Measurements from ENCODE around the gene CCDC142. TPM values are rescaled to one million over a fixed set of nuclear protein-coding genes. Genes with fewer than 3 reads are reported as not detected.

Gene CCDC142
- total RNA-seq, 1 donor from 2014 or later: 39.9 TPM

GRCh38 chr2:74441690-74442482 lies 40.9 kb downstream of the CCDC142 start, which contains the start of gene RTKN:
RTKN (minus strand) TSS chr2:74441937; CDS start chr2:74441816, 121 bp downstream.
- H3K36me3 Mint-ChIP-seq (ENCODE audit: insufficient read depth): peaks cover 5% of the 10 kb centered on the region
- H3K27ac Mint-ChIP-seq: peak within 1 kb of the TSS; percentile 100
- peak within 1 kb of the TSS; percentile 96 for H3K4me3 Mint-ChIP-seq (ENCODE audit: low read depth)
- peaks cover 3% of the 10 kb centered on the region for H3K27me3 Mint-ChIP-seq
- TF ChIP-seq CTCF (IDR thresholded peaks at IDR 0.05; ENCODE audit: unreplicated experiment): no peak
- peak; percentile 48 for DNase-seq (ENCODE audit: low spot score, unreplicated experiment)
- H3K9me3 Mint-ChIP-seq (ENCODE audit: low read depth): no peaks in the 10 kb centered on the region
- H3K4me1 Mint-ChIP-seq (ENCODE audit: low read depth): peaks cover 27% of the 10 kb centered on the region

- TF ChIP-seq CTCF (IDR thresholded peaks at IDR 0.05; ENCODE audit: unreplicated experiment): no peak
- H3K4me3 Mint-ChIP-seq (ENCODE audit: low read depth): peak overlapping the region; percentile 96
- DNase-seq (ENCODE audit: low spot score, unreplicated experiment): no peak
- H3K4me1 Mint-ChIP-seq (ENCODE audit: low read depth): peaks cover 27% of the 10 kb centered on the region
- H3K27me3 Mint-ChIP-seq: peaks cover 3% of the 10 kb centered on the region
- H3K27ac Mint-ChIP-seq: peak overlapping the region; percentile 100
- H3K9me3 Mint-ChIP-seq (ENCODE audit: low read depth): no peaks in the 10 kb centered on the region
- H3K36me3 Mint-ChIP-seq (ENCODE audit: insufficient read depth): peaks cover 5% of the 10 kb centered on the region
These were observed 41.6 kb downstream of the CCDC142 start for GRCh38 chr2:74441170-74441689.

- Mint-ChIP-seq H3K9me3 (ENCODE audit: low read depth) (no peaks in the 10 kb centered on the region), H3K4me1 (ENCODE audit: low read depth) (peaks cover 27% of the 10 kb centered on the region), H3K4me3 (ENCODE audit: low read depth) (peak overlapping the region; percentile 96), H3K27me3 (peaks cover 3% of the 10 kb centered on the region), H3K27ac (peak overlapping the region; percentile 100), H3K36me3 (ENCODE audit: insufficient read depth) (peaks cover 7% of the 10 kb centered on the region)
- DNase-seq (ENCODE audit: low spot score, unreplicated experiment): peak; percentile 87
- peak; percentile 31 for TF ChIP-seq CTCF (IDR thresholded peaks at IDR 0.05; ENCODE audit: unreplicated experiment)
These were observed 42.2 kb downstream of the CCDC142 start for GRCh38 chr2:74440378-74441169.

- H3K27me3 Mint-ChIP-seq: peaks cover 3% of the 10 kb centered on the region
- peaks cover 9% of the 10 kb centered on the region for H3K36me3 Mint-ChIP-seq (ENCODE audit: insufficient read depth)
- TF ChIP-seq CTCF (IDR thresholded peaks at IDR 0.05; ENCODE audit: unreplicated experiment): no peak
- no peaks in the 10 kb centered on the region for H3K9me3 Mint-ChIP-seq (ENCODE audit: low read depth)
- peak overlapping the region; percentile 100 for H3K27ac Mint-ChIP-seq
- peaks cover 27% of the 10 kb centered on the region for H3K4me1 Mint-ChIP-seq (ENCODE audit: low read depth)
- DNase-seq (ENCODE audit: low spot score, unreplicated experiment): no peak
- H3K4me3 Mint-ChIP-seq (ENCODE audit: low read depth): peak overlapping the region; percentile 96
These were observed 42.9 kb downstream of the CCDC142 start for GRCh38 chr2:74439803-74440377.

- H3K27me3 Mint-ChIP-seq: no peaks in the 10 kb centered on the region
- no peak for DNase-seq (ENCODE audit: low spot score, unreplicated experiment)
- peak overlapping the region; percentile 100 for H3K27ac Mint-ChIP-seq
- H3K36me3 Mint-ChIP-seq (ENCODE audit: insufficient read depth): peaks cover 9% of the 10 kb centered on the region
- H3K4me3 Mint-ChIP-seq (ENCODE audit: low read depth): peak overlapping the region; percentile 96
- TF ChIP-seq CTCF (IDR thresholded peaks at IDR 0.05; ENCODE audit: unreplicated experiment): no peak
- H3K4me1 Mint-ChIP-seq (ENCODE audit: low read depth): peaks cover 27% of the 10 kb centered on the region
- H3K9me3 Mint-ChIP-seq (ENCODE audit: low read depth): no peaks in the 10 kb centered on the region
These were observed 43.4 kb downstream of the CCDC142 start for GRCh38 chr2:74439373-74439772.
